Hepatocyte (in vitro differentiated cells): ENCODE measurements around the gene C3orf49. TPM values are rescaled to one million over a fixed set of nuclear protein-coding genes. Genes with fewer than 3 reads are reported as not detected.

Experiments used
- DNase-seq: peaks from one replicate; pipeline ENCODE4 v3.0.0-alpha.2; 2016; ENCODE audit warnings: low spot score
- H2AFZ ChIP-seq: fragments of 200-600 bp; sonication (generic); 2 replicates; pipeline ENCODE4 v1.6.0; 2016; ENCODE audit warnings: antibody characterized with exemption, mild to moderate bottlenecking
- H3K27ac ChIP-seq: fragments of 200-600 bp; sonication (generic); 2 replicates; pipeline ENCODE4 v1.5.1; 2016; ENCODE audit warnings: mild to moderate bottlenecking
- H3K27me3 ChIP-seq: fragments of 200-600 bp; sonication (generic); 2 replicates; pipeline ENCODE4 v1.6.1; 2016
- H3K36me3 ChIP-seq: fragments of 200-600 bp; sonication (generic); replicated peaks from 2 replicates; pipeline ENCODE4 v1.5.1; 2016; ENCODE audit warnings: low read depth; ENCODE audit not compliant: insufficient read depth
- H3K4me1 ChIP-seq: fragments of 200-600 bp; sonication (generic); 2 replicates; pipeline ENCODE4 v1.5.1; 2016; ENCODE audit warnings: mild to moderate bottlenecking, moderate library complexity; ENCODE audit not compliant: insufficient read depth
- H3K4me2 ChIP-seq: fragments of 200-600 bp; sonication (generic); 2 replicates; pipeline ENCODE4 v1.6.0; 2016
- H3K4me3 ChIP-seq: fragments of 200-600 bp; sonication (generic); 2 replicates; pipeline ENCODE4 v1.5.1; 2016; ENCODE audit warnings: mild to moderate bottlenecking
- H3K79me2 ChIP-seq: fragments of 200-600 bp; sonication (generic); 2 replicates; pipeline ENCODE4 v1.6.0; 2017; ENCODE audit warnings: mild to moderate bottlenecking
- H3K9me2 ChIP-seq: fragments of 200-600 bp; sonication (generic); replicated peaks from 2 replicates; pipeline ENCODE4 v1.6.0; 2017; ENCODE audit warnings: mild to moderate bottlenecking; ENCODE audit not compliant: insufficient read depth
- H3K9me3 ChIP-seq: fragments of 200-600 bp; sonication (generic); 2 replicates; pipeline ENCODE4 v1.5.1; 2016; ENCODE audit warnings: low read depth, mild to moderate bottlenecking
- H4K20me1 ChIP-seq: fragments of 200-600 bp; sonication (generic); 2 replicates; pipeline ENCODE4 v1.6.0; 2016; ENCODE audit warnings: mild to moderate bottlenecking; ENCODE audit not compliant: insufficient read depth, poor library complexity, severe bottlenecking
- EZH2 ChIP-seq: fragments of 200-600 bp; sonication (generic); IDR thresholded peaks from 2 replicates; pipeline ENCODE4 v1.6.1; 2016; ENCODE audit warnings: antibody characterized with exemption, mild to moderate bottlenecking, borderline replicate concordance
- EZH2phosphoT487 ChIP-seq: fragments of 200-600 bp; sonication (generic); IDR thresholded peaks from one replicate; pipeline ENCODE4 v1.6.1; 2018; ENCODE audit warnings: antibody characterized with exemption, mild to moderate bottlenecking, low read depth, moderate library complexity; ENCODE audit not compliant: unreplicated experiment, severe bottlenecking
- whole genome bisulfite sequencing: methylation state at CpG from one replicate; pipeline ENCODE4 v1.1.6; 2016; ENCODE audit warnings: low lambda C conversion rate; ENCODE audit errors: missing lambda C conversion rate; 5-methylcytosine and 5-hydroxymethylcytosine counted together
- polyA plus RNA-seq: library from polyadenylated mRNA; unstranded; fragments of >200 nt; fragmentation: Nextera tagmentation; extraction: Ambion mirVana; gene quantifications from 2 replicates; pipeline ENCODE4 v1.2.1, GENCODE V29; 2016
- total RNA-seq: library from RNA; depleted of rRNA; stranded (reverse); fragments of >200 nt; gene quantifications from 2 replicates; pipeline ENCODE4 v1.2.3, GENCODE V29; 2014
- TF ChIP-seq, protein P1 (sequence below): fragments of 200-600 bp; sonication (generic); IDR thresholded peaks from 2 replicates; pipeline ENCODE4 v1.5.1; 2016; ENCODE audit warnings: antibody characterized with exemption, mild to moderate bottlenecking; ENCODE audit not compliant: poor library complexity

The C3orf49 gene
- total and polyA plus RNA-seq, 2 experiments from 2014 or later, result 0.11 TPM; not detected in 1

DNA sequence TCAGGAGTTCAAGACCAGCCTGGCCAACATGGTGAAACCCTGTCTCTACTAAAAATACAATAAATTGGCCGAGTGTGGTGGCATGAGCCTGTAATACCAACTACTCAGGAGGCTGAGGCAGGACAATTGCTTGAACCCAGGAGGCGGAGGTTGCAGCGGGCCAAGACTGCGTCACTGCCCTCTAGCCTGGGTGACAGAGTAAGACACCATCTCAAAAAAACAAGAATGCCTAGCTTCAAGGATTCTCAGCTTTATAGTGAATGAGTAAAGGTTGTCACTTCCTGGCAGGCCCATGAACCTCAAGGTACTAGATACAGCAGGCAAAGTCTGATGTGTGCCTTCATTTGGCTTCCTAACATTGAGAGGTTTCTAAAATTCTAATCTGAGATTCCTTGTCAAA, 30.1 kb downstream of the C3orf49 start:
- H3K79me2 ChIP-seq, result peaks cover 61% of the 10 kb centered on the region

GRCh38 chr3:63851287-63851686, 32.2 kb downstream of the C3orf49 start:
- H3K79me2 ChIP-seq, result peaks cover 58% of the 10 kb centered on the region
- H3K27me3 ChIP-seq, result no peaks in the 10 kb centered on the region
- no peak overlapping the region for H3K27ac ChIP-seq
- no peaks in the 10 kb centered on the region for H3K36me3 ChIP-seq
- no peaks in the 10 kb centered on the region for H3K9me2 ChIP-seq
- no peak overlapping the region for H3K4me2 ChIP-seq
- H4K20me1 ChIP-seq, result no peaks in the 10 kb centered on the region
- no peak for DNase-seq
- H3K9me3 ChIP-seq, result no peaks in the 10 kb centered on the region
- H3K4me3 ChIP-seq, result no peak overlapping the region
- no peaks in the 10 kb centered on the region for H3K4me1 ChIP-seq
- TF ChIP-seq EZH2phosphoT487, result no peak
- TF ChIP-seq, protein P1, sequence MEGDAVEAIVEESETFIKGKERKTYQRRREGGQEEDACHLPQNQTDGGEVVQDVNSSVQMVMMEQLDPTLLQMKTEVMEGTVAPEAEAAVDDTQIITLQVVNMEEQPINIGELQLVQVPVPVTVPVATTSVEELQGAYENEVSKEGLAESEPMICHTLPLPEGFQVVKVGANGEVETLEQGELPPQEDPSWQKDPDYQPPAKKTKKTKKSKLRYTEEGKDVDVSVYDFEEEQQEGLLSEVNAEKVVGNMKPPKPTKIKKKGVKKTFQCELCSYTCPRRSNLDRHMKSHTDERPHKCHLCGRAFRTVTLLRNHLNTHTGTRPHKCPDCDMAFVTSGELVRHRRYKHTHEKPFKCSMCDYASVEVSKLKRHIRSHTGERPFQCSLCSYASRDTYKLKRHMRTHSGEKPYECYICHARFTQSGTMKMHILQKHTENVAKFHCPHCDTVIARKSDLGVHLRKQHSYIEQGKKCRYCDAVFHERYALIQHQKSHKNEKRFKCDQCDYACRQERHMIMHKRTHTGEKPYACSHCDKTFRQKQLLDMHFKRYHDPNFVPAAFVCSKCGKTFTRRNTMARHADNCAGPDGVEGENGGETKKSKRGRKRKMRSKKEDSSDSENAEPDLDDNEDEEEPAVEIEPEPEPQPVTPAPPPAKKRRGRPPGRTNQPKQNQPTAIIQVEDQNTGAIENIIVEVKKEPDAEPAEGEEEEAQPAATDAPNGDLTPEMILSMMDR, result no peak
- TF ChIP-seq EZH2, result no peak
- H2AFZ ChIP-seq, result no peak overlapping the region
- 97% methylated on average over 3 of the region's 3 CpGs for WGBS

More for the DNA sequence above, 30.1 kb downstream of the C3orf49 start:
- Histone ChIP-seq H4K20me1 (no peaks in the 10 kb centered on the region), H3K27ac (no peak overlapping the region), H2AFZ (no peak overlapping the region), H3K36me3 (no peaks in the 10 kb centered on the region), H3K9me2 (no peaks in the 10 kb centered on the region), H3K27me3 (no peaks in the 10 kb centered on the region), H3K9me3 (no peaks in the 10 kb centered on the region), H3K4me2 (no peak overlapping the region), H3K4me1 (no peaks in the 10 kb centered on the region), H3K4me3 (no peak overlapping the region)
- 95% methylated on average over 4 of the region's 4 CpGs for whole genome bisulfite sequencing
- TF ChIP-seq EZH2phosphoT487 (no peak), EZH2 (no peak)
- TF ChIP-seq, protein P1, result no peak
- DNase-seq, result no peak

- Histone ChIP-seq H3K4me1 (no peaks in the 10 kb centered on the region), H3K36me3 (no peaks in the 10 kb centered on the region), H2AFZ (no peak overlapping the region), H3K27ac (no peak overlapping the region), H3K4me2 (no peak overlapping the region), H3K4me3 (no peak overlapping the region), H3K9me2 (no peaks in the 10 kb centered on the region), H3K27me3 (no peaks in the 10 kb centered on the region), H3K9me3 (no peaks in the 10 kb centered on the region), H4K20me1 (no peaks in the 10 kb centered on the region), H3K79me2 (peaks cover 65% of the 10 kb centered on the region)
- no peak for TF ChIP-seq EZH2phosphoT487
- TF ChIP-seq, protein P1, result no peak
- DNase-seq, result no peak
- 95% methylated on average over 4 of the region's 4 CpGs for WGBS
Observed at GRCh38 chr3:63853106-63853505, 34.0 kb downstream of the C3orf49 start.
